Measurements from ENCODE around the gene NR5A2.

DNA sequence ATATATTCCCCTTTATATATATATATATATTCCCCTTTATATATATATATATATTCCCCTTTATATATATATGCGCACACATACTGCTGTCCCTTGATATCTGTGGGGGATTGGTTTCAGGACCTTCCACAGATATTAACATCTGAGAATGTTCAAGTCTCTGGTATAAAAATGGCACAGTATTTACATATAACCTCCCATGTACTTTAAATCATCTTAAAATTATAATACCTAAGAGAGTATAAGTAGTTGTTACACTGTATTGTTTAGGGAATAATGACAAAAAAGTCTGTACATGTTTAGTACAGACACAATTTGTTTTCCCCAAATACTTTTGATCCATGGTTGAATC lies 45.8 kb downstream of the NR5A2 start:
- TF ChIP-seq, protein P1, sequence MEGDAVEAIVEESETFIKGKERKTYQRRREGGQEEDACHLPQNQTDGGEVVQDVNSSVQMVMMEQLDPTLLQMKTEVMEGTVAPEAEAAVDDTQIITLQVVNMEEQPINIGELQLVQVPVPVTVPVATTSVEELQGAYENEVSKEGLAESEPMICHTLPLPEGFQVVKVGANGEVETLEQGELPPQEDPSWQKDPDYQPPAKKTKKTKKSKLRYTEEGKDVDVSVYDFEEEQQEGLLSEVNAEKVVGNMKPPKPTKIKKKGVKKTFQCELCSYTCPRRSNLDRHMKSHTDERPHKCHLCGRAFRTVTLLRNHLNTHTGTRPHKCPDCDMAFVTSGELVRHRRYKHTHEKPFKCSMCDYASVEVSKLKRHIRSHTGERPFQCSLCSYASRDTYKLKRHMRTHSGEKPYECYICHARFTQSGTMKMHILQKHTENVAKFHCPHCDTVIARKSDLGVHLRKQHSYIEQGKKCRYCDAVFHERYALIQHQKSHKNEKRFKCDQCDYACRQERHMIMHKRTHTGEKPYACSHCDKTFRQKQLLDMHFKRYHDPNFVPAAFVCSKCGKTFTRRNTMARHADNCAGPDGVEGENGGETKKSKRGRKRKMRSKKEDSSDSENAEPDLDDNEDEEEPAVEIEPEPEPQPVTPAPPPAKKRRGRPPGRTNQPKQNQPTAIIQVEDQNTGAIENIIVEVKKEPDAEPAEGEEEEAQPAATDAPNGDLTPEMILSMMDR (conservative IDR thresholded peaks at IDR 0.05): no peak
- TF ChIP-seq EZH2 (IDR thresholded peaks at IDR 0.05; ENCODE audit: low read depth): no peak

Measured in PC-9 (cell line).